MCF 10A (cell line): ENCODE measurements around the gene RNFT2. TPM values are rescaled to one million over a fixed set of nuclear protein-coding genes. Genes with fewer than 3 reads are reported as not detected.

Source experiments
- BruUV-seq: library from RNA; stranded (reverse); fragments of 400-500 nt; replicated peaks from 2 replicates; lab custom pipeline; 2021; lab: Mats Ljungman, UMichigan
- CTCF ChIA-PET: fragments of 300-600 bp; sonication (Branson Sonifier 250); formaldehyde crosslinking; extraction: SDS; loops from one replicate; lab custom pipeline; 2021; ENCODE audit warnings: antibody characterized with exemption, inconsistent platforms; lab: Yijun Ruan, JAX
- POLR2A ChIA-PET: fragments of 300-600, 350-650 bp; sonication (Branson Sonifier 250); formaldehyde crosslinking; extraction: SDS; loops from one replicate; lab custom pipeline; 2020; ENCODE audit warnings: antibody characterized with exemption, inconsistent platforms; lab: Yijun Ruan, JAX
- DNase-seq: peaks from one replicate; pipeline ENCODE4 v3.0.0-alpha.2; 2018; ENCODE audit not compliant: unreplicated experiment
- H3K27ac Mint-ChIP-seq: one replicate; pipeline ENCODE4 v1.8.0; 2022; ENCODE audit warnings: mild to moderate bottlenecking, low read depth, mixed read lengths; ENCODE audit not compliant: unreplicated experiment
- H3K27me3 Mint-ChIP-seq: one replicate; pipeline ENCODE4 v1.8.0; 2022; ENCODE audit warnings: mixed read lengths; ENCODE audit not compliant: insufficient read depth, unreplicated experiment
- H3K36me3 Mint-ChIP-seq: one replicate; pipeline ENCODE4 v1.8.0; 2022; ENCODE audit warnings: mild to moderate bottlenecking, moderate library complexity, mixed read lengths; ENCODE audit not compliant: insufficient read depth, unreplicated experiment
- H3K4me1 Mint-ChIP-seq: one replicate; pipeline ENCODE4 v1.8.0; 2022; ENCODE audit warnings: mixed read lengths; ENCODE audit not compliant: insufficient read depth, unreplicated experiment
- H3K4me3 Mint-ChIP-seq: one replicate; pipeline ENCODE4 v1.8.0; 2022; ENCODE audit warnings: mild to moderate bottlenecking, moderate library complexity, mixed read lengths; ENCODE audit not compliant: unreplicated experiment
- H3K9me3 Mint-ChIP-seq: one replicate; pipeline ENCODE4 v1.8.0; 2022; ENCODE audit warnings: mixed read lengths; ENCODE audit not compliant: unreplicated experiment
- intact Hi-C: fragments of 100-400 bp; cut with micrococcal nuclease; formaldehyde crosslinking; loops from 2 replicates; pipeline ENCODE4 v1.14.1; 2022
- total RNA-seq: library from RNA; stranded (reverse); gene quantifications from 2 replicates; pipeline ENCODE4 v1.2.3, GENCODE V29; 2022
- TF ChIP-seq, protein P1 (sequence below): fragments of 200-600 bp; IDR thresholded peaks from one replicate; pipeline ENCODE4 v1.8.0; 2022; ENCODE audit warnings: antibody characterized with exemption, mild to moderate bottlenecking; ENCODE audit not compliant: unreplicated experiment

Gene RNFT2
- total RNA-seq, 1 experiment from 2014 or later, result 7.2 TPM

DNA sequence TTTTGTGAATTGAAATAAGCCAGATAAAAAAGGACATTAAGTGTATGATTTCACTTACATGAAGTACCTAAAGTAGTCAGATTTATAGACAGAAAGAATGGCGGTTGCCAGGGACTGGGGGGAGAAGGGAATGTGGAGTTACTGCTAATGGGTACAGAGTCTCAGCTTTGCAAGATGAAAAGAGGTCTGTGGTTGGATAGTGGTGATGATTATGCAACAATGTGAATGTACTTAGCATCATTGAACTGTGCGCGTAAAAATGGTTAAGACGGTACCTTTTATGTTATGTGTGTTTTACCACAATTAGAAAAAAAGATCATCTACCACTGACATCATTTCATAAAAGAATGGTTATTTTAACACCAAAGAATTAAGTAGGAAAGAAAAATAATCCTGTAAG lies 35.9 kb downstream of the RNFT2 start:
- TF ChIP-seq, protein P1, sequence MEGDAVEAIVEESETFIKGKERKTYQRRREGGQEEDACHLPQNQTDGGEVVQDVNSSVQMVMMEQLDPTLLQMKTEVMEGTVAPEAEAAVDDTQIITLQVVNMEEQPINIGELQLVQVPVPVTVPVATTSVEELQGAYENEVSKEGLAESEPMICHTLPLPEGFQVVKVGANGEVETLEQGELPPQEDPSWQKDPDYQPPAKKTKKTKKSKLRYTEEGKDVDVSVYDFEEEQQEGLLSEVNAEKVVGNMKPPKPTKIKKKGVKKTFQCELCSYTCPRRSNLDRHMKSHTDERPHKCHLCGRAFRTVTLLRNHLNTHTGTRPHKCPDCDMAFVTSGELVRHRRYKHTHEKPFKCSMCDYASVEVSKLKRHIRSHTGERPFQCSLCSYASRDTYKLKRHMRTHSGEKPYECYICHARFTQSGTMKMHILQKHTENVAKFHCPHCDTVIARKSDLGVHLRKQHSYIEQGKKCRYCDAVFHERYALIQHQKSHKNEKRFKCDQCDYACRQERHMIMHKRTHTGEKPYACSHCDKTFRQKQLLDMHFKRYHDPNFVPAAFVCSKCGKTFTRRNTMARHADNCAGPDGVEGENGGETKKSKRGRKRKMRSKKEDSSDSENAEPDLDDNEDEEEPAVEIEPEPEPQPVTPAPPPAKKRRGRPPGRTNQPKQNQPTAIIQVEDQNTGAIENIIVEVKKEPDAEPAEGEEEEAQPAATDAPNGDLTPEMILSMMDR, result no peak
- H3K27me3 Mint-ChIP-seq, result no peaks in the 10 kb centered on the region
- intact Hi-C loops, result no loop called here
- BruUV-seq, result no TSS peak
- no peak overlapping the region for H3K4me3 Mint-ChIP-seq
- ChIA-PET CTCF (no interaction called here), POLR2A (interaction anchor here (0.6 kb wide), 2 partner anchors 15 to 76 kb away, joined by 3 read pairs; no protein-coding TSS in a partner anchor)
- no peaks in the 10 kb centered on the region for H3K9me3 Mint-ChIP-seq
- no peak overlapping the region for H3K27ac Mint-ChIP-seq
- no peaks in the 10 kb centered on the region for H3K4me1 Mint-ChIP-seq
- no peak for DNase-seq
- H3K36me3 Mint-ChIP-seq, result no peaks in the 10 kb centered on the region

DNA sequence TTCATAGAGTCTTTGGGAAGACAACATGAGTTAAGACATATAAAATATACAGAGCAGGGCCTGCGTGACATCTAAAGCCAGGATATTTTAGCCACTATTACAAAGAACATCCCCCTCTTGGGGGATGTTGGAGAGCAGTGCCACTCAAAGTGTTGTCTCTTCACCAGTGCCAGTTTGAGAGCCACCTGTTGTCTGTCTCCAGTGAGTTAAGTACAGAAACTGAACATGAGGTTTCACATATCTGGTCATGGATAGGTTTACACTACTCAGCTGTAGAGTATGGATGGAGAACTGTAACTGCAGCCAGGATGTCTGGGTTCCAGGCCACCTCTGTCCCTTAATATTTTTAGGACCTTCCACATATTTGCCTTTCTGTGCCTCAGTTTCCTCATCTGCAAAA lies 39.1 kb downstream of the RNFT2 start:
- no peak overlapping the region for H3K27ac Mint-ChIP-seq
- H3K27me3 Mint-ChIP-seq, result no peaks in the 10 kb centered on the region
- TF ChIP-seq, protein P1, result no peak
- ChIA-PET POLR2A (no interaction called here), CTCF (no interaction called here)
- no peak overlapping the region for H3K4me3 Mint-ChIP-seq
- H3K36me3 Mint-ChIP-seq, result no peaks in the 10 kb centered on the region
- H3K4me1 Mint-ChIP-seq, result no peaks in the 10 kb centered on the region
- H3K9me3 Mint-ChIP-seq, result no peaks in the 10 kb centered on the region
- intact Hi-C loops, result no loop called here
- DNase-seq, result no peak
- BruUV-seq, result no TSS peak

DNA sequence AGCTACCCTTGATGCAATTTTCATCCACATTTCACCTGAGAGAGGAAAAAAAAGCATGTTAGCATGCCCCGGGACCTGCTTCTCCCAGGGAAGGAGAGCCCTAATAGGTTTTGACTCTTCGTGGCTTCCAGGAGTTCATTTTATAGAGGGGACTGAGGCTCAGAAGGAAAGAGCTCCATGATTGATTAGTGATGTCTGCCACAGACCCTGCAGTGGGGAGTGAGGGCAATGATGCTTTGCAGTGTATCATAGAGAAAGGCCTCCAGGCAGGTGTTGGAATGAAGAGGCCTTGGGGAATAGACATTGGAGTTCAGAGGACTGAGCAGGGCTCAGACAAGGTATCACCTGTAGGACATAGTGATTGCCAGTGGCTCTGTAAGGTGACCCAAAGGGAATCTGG lies 41.5 kb downstream of the RNFT2 start:
- no peak overlapping the region for H3K4me3 Mint-ChIP-seq
- H3K27ac Mint-ChIP-seq, result no peak overlapping the region
- H3K36me3 Mint-ChIP-seq, result no peaks in the 10 kb centered on the region
- ChIA-PET CTCF (interaction anchor here (0.6 kb wide), 1 partner anchor 21 kb away, joined by 3 read pairs; no protein-coding TSS in a partner anchor), POLR2A (no interaction called here)
- intact Hi-C loops, result no loop called here
- H3K27me3 Mint-ChIP-seq, result no peaks in the 10 kb centered on the region
- H3K9me3 Mint-ChIP-seq, result no peaks in the 10 kb centered on the region
- TF ChIP-seq, protein P1, result no peak
- DNase-seq, result no peak
- H3K4me1 Mint-ChIP-seq, result no peaks in the 10 kb centered on the region
- BruUV-seq, result no TSS peak

DNA sequence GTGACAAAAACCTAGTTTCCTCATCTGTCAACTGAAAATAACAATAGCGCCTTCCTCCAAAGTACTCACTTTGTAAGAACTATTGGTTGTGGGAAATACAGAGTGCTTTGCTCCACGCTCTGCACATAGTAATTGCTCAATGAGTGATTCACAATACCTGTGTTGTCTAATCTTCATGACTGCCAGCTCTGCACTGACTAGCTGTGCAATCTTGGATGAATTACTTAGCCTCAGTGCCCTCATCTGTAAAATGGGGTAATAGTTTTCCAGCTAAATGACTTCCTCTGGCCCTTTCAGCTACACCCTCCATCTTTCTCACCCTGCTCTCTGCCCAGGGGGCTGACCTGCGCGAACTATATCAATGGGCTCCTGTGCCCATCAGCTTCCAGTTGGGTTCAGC lies 42.8 kb downstream of the RNFT2 start:
- no peak for DNase-seq
- CTCF ChIA-PET, result interaction anchor here (0.8 kb wide), 1 partner anchor 421 kb away, joined by 3 read pairs; no protein-coding TSS in a partner anchor
- Mint-ChIP-seq H3K4me1 (no peaks in the 10 kb centered on the region), H3K27ac (no peak overlapping the region), H3K4me3 (no peak overlapping the region), H3K27me3 (no peaks in the 10 kb centered on the region), H3K36me3 (no peaks in the 10 kb centered on the region), H3K9me3 (no peaks in the 10 kb centered on the region)
- POLR2A ChIA-PET, result no interaction called here
- intact Hi-C loops, result no loop called here
- no TSS peak for BruUV-seq
- TF ChIP-seq, protein P1, result no peak
